GM19099 (cell line): ENCODE data around the gene STARD7.
A peak's percentile ranks its signal among the peaks of the same experiment; 100 is the strongest.

Experiments used
- POLR2A ChIP-seq: IDR thresholded peaks from 3 replicates; pipeline ENCODE4 v1.6.1; 2011; ENCODE audit warnings: low read depth; ENCODE audit not compliant: insufficient read length; ENCODE audit errors: extremely low read depth

The STARD7 gene

DNA sequence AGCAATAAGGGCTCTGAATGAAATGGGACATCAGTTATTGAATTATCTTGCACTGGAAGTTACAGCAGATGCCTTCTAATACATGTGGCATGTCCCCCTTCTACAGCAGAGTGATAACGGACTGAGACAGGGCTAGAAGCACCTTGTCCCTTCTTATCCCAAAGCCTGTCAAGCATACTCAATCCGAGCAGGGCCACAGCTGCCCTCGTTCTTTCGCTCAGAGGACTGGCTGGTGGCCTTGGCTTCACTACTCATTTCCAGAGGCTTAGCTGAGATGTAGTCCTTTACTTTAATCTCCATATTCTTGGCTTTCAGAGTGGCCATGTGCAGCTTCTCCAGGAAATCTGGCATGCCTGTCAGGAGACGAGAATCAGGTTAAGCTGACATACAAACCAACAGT is 22.1 kb downstream of the STARD7 start:
- TF ChIP-seq POLR2A: no peak

DNA sequence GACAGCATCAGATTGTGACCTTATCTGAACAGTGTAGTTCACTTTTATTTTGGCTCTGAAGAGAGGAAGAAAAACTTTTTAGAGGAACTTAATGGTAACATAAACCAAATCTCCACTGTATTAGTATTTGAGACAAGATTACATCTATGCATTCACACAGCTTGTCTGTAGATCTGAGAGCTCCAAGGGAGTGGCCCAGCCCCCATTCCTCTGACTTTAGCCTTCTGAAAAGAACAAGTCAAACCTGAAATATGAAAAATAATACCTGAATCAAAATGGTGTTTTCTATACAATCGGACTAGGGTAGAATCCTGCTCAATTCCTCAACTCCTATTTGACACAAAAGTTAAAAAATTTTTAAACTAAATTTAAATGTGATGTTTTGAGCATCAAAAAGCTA is 23.1 kb downstream of the STARD7 start:
- TF ChIP-seq POLR2A: no peak

DNA sequence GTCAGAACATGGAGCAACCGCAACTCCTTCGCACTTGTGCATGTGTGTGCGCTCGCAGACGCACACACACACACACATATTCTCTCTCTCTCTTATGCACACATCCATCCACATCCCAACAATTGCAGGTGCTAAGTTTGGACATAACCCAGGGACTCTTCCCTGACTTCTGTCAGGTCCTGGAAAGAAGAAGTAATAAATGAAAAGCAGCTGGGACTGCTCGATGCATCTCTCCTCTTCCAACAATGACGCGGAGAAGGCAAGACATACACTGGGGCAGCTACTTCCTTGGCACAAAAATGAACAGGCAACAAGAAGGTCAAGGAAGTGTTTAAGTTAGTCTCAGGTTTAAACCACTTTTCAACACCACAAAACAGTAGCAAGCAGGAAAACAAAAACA is 23.6 kb downstream of the STARD7 start:
- TF ChIP-seq POLR2A: no peak

GRCh38 chr2:96184188-96184587 is 24.4 kb downstream of the STARD7 start:
- no peak for TF ChIP-seq POLR2A

- TF ChIP-seq POLR2A: no peak
Measured at GRCh38 chr2:96181529-96181928, 27.1 kb downstream of the STARD7 start.

- TF ChIP-seq POLR2A: no peak
Measured at GRCh38 chr2:96180521-96180920, 28.1 kb downstream of the STARD7 start.

DNA sequence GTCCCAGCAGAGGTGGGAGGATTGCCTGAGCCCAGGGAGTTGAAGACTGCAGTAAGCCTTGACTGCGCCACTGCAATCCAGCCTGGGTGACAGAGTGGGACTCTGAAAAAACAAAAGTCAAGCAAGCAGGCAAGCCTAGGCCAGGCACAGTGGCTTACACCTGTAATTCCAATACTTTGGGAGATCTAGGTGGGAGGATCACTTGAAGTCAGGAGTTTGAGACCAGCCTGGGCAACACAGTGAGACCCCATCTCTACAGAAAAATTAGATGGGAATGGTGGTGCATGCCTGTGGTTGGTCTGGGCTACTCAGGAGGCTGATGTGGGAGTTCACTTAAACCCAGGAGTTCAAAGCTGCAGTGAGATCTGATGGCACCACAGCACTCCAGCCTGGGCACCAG is 28.6 kb downstream of the STARD7 start:
- TF ChIP-seq POLR2A: no peak

DNA sequence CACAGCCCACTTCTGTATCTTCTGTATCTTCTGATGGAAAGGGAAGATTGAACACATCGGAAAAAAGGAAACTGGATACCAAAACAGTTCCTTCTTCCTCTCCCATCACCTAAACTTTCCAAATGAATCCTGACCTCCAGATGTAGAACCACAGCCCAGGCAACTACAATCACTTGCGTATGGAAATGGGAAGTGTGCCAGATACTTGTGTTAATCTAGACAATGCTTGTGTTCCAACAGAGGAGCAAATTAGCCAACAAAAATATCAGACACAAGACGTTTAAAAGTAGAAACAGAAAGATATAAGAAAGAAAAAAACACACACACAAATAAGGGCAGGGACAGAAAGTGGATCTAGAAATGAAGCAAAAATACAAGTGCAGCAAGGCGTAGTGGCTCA is 32.0 kb downstream of the STARD7 start:
- no peak for TF ChIP-seq POLR2A

- no peak for TF ChIP-seq POLR2A
Measured at GRCh38 chr2:96175951-96176350, 32.7 kb downstream of the STARD7 start.

- TF ChIP-seq POLR2A: no peak
Measured at GRCh38 chr2:96174251-96175144, 34.1 kb downstream of the STARD7 start.

DNA sequence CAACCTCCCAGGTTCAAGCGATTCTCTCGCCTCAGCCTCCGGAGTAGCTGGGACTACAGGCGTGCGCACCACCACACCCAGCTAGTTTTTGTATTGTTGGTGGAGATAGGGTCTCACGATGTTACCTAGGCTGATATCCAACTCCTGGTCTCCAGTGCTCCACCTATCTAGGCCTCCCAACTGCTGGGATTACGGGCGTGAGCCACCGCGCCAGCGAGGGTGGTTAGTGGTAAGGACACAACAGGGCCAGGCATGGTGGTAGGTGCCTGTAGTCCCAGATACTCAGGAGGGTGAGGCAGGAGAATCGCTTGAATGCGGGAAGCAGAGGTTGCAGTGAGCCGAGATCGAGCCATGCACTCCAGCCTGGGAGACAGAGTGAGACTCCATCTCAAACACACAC is 36.8 kb downstream of the STARD7 start:
- no peak for TF ChIP-seq POLR2A

- no peak for TF ChIP-seq POLR2A
Measured at GRCh38 chr2:96170626-96171025, 38.0 kb downstream of the STARD7 start.

- no peak for TF ChIP-seq POLR2A
Measured at GRCh38 chr2:96169868-96170507, 38.6 kb downstream of the STARD7 start.

DNA sequence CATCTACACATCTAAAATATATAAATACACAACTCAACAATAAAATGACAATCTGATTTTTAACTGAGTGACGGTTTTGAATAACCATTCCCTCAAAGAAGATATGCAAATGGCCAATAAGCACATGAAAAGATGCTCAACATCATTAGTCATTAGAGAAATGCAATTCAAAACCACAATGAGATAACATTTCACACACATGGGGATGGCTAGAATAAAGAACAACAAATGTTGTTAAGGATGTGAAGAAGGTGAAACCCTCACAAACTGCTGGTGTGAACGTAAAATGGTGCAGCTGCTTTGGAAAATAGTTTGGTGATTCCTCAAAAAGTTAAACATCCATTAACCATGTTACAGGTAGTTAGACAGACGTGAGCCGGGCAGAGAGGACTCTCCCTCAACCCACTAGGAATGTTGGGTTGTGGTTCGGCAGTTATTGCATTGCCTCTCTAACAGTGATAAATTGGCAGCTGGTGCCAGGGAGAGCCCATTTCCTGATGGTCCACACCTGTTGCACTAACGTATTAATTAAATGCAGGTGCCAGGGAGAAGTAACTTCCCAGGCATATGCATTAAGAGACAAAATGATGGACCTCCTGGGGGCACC is 41.1 kb downstream of the STARD7 start:
- TF ChIP-seq POLR2A: no peak

GRCh38 chr2:96164459-96165184 is 44.0 kb downstream of the STARD7 start:
- TF ChIP-seq POLR2A: peak; percentile 76

DNA sequence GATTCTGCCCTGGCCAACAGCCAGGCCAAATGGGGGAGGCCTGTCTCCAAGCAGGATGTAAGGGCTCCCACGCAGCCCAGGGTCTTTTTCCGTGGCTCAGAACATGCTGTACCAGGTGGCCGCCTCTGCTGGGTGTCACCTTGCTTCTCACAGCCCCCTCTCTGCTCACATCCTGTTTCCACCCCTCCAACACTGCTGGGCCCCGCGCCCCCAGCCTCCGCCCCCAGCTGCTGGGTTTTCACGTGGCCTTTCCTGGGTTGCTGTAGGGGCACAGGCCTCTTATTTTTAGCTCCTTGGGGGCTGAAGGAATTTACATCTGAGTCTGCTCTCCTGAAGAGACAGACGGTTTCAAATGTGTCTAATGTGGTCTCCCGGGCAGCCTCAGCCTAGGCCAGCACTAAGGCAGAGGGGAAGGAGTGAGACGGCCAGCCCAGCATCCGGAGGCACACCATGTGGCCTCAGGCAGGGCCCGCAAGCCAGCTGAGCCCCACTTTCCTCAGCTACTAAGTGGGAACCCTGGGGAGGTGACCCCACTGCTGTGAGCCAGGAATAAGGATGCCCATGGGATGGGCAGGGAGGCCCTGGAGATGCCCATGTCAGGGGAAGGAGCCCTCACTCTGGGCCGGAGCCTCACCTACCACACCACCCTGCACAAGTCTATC is 44.7 kb downstream of the STARD7 start:
- TF ChIP-seq POLR2A: peak; percentile 68

DNA sequence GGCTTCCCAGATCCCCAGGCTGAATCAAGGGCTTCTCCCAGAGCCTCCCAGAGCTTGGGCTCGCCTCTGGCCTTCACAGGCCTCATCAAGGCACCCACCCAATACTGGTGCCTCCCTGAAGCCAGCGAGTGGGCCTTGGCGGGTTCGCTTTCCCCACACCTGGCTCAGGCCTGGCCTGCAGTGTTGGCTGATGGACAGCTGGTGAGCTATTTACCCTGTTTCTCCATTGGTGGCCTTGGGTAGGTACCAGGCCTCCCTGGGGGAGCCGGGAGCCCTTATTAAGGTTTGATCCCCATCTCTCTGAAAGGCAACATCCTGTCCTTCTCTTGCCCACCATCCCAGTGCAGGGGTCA is 45.2 kb downstream of the STARD7 start:
- no peak for TF ChIP-seq POLR2A
